GM12801 (cell line): ENCODE measurements around the gene GIGYF1.

Source experiments
- CTCF ChIP-seq: IDR thresholded peaks from one replicate; pipeline ENCODE4 v1.5.1; 2011; ENCODE audit warnings: control low read depth; ENCODE audit not compliant: insufficient read length; ENCODE audit errors: extremely low read depth

The GIGYF1 gene

GRCh38 chr7:100719523-100720278 is 25.7 kb upstream of the GIGYF1 start:
- no peak for TF ChIP-seq CTCF

- no peak for TF ChIP-seq CTCF
These were observed 20.7 kb upstream of the GIGYF1 start for GRCh38 chr7:100714725-100715124.

- no peak for TF ChIP-seq CTCF
These were observed 17.3 kb upstream of the GIGYF1 start for GRCh38 chr7:100711369-100711768.

DNA sequence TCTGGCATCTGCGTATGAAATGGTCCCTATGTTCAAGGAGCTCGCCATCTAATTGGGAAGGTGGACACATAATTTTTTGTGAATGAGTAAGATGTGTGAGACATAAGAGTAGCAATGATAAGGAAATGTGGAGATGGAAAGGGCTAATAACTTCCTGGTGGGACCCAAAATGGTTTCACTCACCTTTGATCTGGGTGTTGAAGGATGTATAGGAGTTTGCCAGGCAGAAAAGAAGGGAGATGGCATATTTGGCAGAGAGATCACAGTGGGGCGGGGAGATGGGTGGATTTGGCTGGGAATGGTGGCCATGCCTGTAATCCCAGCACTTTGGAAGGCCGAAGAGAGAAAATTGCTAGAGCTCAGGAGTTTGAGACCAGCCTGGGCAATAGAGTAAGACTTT is 16.4 kb upstream of the GIGYF1 start:
- no peak for TF ChIP-seq CTCF

DNA sequence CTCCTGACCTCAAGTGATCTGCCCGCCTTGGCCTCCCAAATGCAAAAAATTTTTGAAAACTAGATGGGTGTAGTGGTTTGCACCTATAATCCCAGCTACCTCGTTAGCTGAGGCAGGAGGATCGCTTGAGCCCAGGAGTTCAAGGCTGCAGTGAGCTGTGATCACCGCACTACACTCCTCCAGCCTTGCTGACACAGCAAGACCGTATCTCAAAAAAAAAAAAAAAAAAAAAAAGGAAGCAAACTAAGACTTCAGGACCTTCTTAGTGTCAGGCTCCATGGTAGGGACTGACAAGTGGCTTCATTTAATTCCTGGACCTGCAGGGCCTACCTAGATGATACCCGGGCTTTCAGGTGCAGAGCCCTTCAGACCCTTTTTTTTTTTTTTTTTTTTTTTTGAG is 14.3 kb upstream of the GIGYF1 start:
- TF ChIP-seq CTCF: no peak

GRCh38 chr7:100706672-100707311 is 12.7 kb upstream of the GIGYF1 start:
- no peak for TF ChIP-seq CTCF

DNA sequence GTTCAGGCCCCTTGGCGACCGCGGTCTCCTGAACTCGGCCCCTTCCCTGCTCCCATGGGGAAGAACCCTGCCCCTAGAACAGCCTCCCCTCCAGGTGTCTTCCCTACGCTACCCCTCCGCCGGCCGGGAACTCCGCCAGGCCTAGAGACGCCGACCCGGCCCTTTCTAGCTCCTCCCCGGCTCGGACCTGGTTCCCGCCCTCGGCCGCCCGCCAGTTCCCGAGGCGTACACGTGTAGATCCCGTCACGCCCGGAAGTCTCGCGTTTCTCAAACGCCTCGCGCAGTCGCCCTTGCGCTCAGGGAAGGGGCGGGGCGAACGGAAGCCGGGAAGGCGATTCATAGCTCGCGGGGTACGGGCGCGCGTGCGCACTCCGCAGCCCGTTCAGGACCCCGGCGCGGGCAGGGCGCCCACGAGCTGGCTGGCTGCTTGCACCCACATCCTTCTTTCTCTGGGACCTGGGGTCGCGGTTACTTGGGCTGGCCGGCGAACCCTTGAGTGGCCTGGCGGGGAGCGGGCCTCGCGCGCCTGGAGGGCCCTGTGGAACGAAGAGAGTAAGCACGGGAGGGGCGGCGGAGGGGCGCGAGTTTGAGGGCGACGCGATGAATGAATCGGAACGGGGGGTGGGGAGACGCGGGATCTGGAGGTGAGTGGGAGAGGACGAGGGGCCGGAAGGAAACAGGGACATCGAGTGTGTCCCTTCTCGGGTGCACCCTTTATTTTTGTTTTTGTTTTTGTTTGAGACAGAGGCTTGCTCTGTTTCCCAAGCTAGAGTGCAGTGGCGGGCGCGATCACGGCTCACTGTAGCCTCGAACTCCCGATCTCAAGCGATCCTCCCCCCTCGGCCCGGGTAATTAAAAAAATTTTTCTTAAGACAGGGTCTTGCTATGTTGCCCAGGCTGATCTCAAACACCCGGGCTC is 12.0 kb upstream of the GIGYF1 start, which contains the start of gene POP7:
Gene POP7 (plus strand): TSS at position 369 of the 919 bp plus-strand sequence. CDS start 710 bp downstream, outside the sequence.
- TF ChIP-seq CTCF: no peak
